Forelimb muscle (tissue), 1 donor: ENCODE measurements around the gene CHST13. TPM values are rescaled to one million over a fixed set of nuclear protein-coding genes. Genes with fewer than 3 reads are reported as not detected.

Experiments
- DNase-seq: peaks from one replicate; pipeline ENCODE4 v3.0.0-alpha.2; 2013; ENCODE audit warnings: low read depth
- polyA plus RNA-seq: library from polyadenylated mRNA; unstranded; fragments of 120-200 nt; gene quantifications from one replicate; pipeline ENCODE4 v1.2.1, GENCODE V29; 2013; ENCODE audit not compliant: insufficient read length

The CHST13 gene, protein sequence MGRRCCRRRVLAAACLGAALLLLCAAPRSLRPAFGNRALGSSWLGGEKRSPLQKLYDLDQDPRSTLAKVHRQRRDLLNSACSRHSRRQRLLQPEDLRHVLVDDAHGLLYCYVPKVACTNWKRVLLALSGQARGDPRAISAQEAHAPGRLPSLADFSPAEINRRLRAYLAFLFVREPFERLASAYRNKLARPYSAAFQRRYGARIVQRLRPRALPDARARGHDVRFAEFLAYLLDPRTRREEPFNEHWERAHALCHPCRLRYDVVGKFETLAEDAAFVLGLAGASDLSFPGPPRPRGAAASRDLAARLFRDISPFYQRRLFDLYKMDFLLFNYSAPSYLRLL
- polyA plus RNA-seq: 0.16 TPM

DNA sequence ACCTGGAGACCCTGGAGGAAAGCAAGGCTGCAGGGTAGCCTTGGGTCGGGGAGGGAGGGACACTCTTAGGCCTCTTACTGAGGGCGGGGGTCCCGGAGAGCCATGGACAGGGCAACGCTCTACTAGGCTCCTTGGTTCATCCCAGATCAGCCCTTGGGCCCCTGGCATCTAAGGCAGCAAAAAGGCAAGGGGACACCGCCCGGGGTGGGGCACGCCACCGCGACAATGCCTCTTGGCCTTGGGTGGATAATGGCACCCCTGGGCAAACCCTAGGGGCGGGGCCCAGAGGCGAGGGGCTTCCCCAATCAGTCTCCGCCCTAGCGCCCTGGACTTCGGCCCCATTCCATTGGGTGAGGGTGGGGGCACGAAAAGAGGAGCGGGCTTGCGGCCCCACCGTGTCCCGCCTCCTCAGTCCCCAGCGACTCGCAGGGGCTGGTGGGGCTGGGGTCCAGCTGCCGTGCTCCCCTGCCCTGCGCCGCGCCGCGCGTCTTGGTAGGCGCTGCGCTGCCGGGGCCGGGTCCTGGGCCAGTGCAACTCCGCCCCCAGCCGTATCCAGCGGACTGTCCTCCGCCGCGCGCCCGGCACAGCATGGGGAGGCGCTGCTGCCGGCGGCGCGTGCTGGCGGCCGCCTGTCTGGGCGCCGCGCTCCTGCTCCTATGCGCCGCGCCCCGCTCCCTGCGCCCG lies at the start of gene CHST13:
Gene CHST13, plus strand, starts transcription at position 411 of the 684 bp plus-strand sequence. Its CDS starts 178 bp downstream, at position 589.
- DNase-seq: no peak

DNA sequence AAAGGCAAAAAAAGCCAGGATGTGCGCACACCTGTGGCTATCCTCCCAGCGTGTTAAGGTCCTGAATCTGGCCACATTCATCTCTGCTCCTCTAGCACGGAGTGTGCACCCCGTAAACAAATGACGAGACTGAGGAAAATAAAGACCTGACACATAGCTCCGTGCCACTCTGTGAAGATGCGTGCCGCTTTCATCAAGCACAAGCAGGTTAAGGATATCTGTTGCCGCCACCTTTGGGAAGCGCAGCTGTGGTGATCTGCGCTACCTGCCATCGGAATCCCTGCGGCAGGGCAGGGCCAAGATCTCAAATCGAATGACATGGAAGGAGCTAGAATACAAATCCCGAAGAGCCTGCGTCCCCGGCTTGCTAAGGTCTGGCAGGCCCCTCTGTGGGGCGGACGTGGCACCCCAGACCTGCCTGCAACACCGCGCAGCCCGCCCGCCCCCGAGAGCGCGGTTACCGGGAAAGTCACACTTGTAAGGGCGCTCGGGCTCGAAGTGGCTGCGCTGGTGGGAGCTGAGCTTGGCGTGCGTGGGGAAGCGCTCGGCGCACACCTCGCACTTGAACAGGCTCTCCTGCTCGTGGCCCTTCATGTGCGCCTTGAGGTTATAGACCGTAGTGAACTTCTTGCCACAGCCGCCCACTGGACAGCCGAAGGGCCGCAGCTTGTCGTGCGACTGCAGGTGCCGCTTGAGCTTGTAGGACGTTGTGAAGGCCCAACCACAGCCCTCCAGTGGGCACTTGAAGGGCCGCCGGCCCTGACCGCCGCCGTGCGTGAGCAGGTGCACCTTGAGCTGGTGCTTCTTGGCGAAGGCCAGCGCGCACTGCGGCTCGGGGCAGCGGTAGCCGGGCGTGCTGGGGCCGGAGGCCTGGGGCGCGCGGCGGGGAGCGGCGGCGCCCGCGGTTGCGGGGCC lies 49.2 kb upstream of the CHST13 start:
- DNase-seq: no peak

DNA sequence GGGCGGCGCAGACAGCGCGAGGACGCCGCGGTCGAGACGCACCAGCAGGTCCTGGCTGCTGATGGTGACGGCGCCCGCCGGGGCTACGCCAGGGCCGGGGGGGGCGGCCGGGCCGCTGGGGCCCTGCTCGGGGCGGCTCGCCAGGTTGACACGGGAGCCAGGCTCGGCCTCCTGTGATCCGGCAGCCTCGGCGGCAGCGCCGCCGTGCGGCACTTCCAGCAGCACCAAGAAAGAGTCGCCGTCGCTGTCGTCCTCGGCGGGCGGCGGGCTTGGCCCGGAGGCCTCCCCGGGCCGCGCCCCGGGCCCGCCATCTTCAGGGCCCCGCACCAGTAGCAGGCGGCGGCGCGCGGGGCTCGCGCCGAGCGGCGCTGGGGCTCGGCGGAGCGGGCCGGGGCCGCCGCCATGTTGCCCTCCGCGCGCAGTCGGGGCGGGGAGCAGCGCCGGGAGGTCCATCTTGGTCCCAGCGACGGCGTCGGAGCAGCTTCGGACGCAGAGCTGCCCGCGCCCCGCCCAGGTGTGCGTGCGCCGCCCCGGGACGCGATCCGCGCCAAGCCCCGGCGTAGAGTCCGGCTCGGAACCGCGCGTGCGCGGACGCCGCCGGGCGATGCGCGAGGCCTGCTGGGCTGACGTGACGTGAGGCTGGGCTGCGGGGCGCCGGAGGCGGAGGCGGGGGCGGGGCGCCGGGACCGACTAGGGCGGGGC lies 48.4 kb upstream of the CHST13 start, which contains the start of gene ZXDC:
Gene ZXDC, minus strand, starts transcription at position 479 of the 702 bp plus-strand sequence. Its CDS starts 26 bp downstream, at position 453.
- peak; percentile 79 for DNase-seq

DNA sequence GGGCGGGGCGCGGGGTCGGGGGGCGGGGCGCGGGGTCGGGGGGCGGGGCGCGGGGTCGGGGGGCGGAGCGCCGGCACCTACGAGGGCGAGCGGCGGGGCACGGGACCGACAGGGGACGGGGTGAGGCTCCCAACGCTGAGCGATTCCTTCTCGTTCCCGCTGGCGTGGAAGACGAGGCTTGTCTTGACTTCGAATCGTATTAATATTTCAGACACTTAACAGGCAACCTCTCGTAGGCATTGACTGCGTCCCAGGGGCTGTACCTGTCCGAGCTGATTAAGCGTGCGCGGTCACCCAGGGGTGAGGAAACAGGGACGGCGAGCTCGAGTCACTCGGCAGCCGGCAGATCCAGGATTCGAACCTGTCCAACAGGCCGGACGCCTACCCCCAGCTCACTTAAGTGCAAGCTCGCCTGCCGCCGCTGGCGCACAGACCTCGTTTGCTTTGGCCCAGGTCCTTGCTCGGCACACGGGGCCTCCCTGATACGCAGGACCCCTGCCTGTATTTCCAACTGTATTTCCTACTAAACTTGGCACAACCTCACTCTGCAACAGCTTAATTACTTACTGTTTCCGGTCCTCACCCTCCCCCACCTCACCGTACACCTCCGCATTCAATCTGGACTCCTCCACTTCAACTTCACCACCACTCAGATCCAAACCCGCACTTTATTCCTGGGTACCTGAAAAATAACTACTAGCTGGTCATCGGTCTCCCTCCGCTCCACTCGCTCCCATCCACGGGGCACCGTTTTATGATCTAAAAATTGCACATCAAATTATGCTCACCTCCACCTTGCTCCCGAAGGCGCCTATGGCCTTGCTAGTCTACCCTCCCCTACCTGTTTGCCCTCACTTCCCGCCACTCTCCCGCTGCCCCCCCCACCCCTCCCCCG lies 47.5 kb upstream of the CHST13 start:
- DNase-seq: no peak

DNA sequence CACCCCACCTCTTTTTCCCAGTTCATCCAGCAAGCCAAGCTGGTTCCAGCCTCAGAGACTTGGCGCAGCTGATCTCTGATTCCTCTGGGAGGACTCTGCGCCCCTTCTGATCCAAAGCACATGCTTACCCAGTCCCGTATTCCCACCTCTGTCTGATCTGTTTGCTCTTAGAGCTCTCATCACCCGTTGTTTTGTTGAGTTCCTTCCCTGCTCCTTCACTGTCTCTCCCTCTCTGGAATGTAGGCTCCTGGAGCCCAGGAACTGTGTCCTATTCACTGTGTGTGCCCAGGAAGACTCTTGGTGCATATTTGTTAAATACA lies 46.9 kb upstream of the CHST13 start:
- no peak for DNase-seq

DNA sequence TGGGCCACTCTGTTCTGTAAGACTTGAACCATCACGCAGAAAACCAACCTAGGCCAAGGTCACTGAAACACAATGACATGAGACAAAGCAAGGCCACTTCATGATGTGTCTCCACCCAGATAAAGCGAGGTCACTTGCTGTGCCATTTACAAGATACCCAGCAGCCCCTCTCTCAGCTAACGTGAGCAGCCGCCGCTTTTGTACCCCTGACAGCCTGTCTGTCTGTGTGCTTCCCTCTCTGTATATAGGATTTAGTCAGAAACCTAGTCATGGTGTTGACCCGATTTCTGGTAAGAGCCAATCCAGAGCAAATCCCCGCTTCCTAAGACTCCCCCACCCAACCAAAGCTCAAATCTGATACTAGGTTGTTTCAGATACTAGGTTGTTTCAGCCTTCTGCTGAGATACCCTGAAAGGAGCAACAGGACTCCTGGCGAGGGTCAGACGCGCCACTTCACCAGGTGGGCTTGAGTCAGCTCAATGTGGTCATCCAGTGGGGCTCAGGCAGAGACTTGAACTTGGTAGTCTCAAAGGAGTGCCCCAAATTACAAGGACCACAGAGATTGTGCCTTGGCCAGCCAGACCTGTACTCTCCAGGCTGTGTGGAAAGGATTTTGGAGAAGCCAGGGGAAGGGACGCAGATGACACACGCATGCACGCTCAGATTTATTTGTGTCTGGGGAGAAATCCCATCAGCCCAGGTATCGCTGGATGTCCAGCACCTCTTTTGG lies 45.2 kb upstream of the CHST13 start:
- no peak for DNase-seq

DNA sequence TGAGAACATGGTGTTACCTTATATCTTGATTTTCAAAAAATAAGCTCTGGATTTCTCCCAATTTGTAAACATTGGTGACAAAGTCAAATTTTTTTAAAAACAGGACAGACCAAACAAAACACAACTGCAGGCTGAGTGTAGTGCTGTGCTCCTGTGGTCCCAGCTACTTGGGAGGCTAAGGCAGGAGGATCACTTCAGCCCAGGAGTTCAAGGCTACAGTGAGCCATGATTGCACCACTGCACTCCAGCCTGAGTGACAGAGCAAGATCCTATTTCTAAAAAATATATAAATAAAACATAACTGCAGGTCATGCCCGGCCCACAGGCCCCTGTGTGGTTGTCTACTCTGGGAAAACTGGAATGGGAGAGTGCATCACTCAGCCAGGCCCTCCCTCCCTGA lies 44.3 kb upstream of the CHST13 start:
- DNase-seq: no peak

DNA sequence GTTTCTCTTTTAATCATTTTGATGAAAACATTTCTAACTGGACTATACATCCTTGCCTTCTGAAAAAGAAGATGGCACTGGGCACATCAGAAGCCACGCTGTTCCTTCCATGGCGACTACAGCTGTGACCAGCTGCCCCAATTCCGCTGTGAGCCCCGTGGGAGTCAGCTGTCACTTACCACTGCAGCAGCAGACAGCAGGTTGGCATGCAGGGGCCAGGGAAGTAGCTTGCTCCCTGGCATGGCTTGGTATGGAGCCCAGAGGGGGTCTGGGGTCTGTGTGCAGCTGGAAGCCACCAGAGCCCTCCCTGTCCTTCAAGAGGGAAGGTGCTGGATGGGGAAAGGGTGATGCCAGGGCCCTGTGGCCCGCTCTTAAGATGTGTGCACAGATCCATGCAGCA lies 43.7 kb upstream of the CHST13 start:
- DNase-seq: no peak

DNA sequence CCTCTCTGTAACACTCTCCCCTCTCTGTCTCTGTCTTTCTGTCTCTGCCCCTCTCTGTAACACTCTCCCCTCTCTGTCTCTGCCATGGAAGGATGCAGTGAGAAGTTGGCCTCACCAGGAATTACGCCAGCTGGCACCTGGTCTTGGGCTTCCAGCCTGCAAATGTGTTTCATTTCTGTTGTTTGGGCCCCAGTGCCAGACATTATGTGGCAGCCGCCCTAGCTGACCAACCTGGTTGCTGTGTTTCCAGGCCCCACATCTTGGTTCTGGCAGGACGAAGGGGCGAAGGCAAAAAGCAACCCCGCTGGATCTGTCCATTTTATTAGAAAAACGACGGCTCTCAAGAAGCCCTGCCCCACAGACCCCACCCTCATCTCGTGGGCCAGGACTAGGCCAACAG lies 43.1 kb upstream of the CHST13 start:
- no peak for DNase-seq

DNA sequence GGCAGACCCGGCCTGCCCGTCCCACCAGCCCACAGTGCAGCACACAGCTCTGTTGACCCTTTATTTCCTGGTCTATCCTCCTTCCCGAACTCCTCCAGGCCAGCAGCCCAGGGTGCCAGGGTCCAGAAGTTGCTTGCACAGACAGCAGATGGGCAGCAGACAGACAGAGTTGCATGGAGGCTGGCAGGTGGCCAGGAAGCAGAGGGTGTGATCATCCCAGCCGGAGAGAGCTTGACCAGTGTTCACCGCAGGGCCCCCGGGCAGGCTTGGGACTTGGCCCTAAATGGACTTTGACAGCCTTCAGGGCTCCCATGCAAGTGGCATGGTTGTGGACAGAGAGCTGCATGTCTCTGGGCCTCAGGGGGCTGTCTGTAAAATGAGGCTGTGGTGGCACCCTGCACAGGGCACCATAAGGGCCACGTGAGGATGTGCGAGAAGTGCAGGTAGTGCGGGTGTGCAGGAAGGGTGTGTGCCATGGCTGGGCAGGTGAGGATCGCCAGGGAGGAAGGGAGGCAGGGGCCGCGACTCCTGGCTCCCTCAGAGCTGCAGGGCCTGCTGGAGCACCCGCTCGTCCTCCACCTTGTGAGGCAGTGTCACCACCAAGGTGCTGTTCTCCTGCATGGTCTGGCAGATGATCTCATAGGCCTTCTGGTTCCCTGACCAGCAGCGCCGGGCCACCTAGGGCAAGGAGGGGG lies 42.0 kb upstream of the CHST13 start:
- DNase-seq: no peak

DNA sequence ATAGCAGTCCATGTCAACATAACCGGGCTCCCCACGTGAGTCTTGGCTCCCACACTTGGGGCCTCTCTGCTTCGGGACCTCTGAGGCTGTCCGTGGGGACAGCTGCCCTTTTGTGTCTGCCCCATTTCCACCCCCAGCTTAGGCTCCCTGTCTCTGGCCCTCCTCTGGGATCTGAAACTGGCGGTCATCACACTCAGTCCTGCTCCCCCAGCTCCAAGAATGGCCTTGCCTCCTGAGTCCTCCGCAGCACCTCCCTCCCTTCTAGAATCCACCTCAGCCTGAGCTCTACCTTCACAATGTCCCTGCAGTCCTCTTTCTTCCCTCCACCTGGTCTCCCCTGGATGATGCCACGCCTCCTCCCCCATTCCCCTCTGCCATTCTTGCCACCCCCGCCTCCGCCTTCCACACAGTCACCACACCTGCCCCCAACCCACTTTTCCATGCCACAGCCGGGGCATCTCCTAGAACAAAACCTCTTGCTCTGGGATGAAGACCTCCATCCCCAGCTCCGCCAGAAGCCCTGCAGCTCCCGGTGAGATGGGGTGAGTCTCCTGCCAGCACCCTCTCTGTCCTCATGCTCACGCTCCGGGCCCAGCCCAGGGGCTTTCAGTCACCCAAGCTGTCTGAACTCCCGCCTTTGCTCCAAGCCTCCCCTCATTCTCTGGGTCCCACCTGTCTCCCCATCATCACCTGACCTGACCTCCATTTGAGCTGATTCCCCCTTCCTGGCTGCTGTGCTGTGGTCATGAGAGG lies 41.3 kb upstream of the CHST13 start:
- no peak for DNase-seq

DNA sequence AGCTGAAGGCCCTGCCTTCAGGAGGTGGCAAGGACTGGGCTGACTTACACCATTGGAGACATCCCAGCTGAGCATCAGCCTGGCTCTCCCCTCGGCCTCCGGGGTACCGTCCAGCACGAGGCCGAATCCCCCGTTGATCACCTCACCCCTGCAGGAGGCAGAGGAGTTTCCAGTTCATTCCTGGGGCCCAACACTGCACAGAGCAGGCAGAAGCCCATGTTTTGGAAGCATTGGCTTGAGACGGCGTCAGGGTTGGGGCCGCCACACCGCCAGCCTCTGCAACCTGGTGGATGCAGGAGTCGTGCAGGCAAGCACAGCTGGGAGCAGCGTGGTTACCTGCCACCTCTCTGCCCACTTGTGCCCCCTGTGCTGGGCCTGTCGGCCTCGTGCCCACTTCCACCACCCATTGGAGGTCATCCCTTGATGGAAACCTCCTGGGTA lies 40.6 kb upstream of the CHST13 start:
- no peak for DNase-seq

DNA sequence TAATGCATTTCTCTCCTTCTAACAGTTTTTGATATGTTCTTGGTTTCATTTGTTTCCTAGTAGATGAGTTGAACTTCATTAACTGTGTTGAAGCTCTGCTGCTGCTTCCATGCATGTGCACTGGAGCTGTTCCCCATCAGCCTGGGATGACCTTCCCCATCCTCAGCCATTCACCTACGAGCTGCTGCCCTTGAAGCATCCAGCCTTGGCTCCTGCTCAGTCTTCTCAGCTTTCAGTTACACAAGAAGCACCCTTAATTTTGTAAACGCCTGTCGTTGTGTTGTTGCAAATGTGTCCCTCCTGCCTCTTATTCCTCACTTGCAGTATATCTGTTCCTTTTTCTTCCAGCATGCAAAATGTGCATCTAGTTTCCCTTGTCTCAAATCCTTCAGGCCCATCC lies 39.8 kb upstream of the CHST13 start:
- no peak for DNase-seq

DNA sequence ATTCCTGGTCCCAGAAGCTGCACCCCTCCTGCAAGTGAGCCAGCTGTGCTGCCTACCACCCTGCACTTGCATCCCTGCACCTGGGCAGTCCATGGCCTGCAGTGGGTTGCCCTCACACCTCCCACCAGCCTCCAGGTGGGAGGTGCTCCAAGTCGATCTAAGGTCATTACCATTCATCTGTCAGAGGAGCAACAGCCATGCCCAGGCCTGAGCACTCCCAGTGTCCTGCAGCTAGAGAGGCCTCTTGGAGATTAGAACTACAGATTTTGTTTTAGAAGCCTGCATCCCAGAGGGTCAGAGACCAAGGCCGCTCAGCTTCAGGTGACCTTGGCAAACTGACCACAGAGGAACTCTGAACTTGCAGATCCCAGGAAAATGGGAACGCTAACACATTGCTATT lies 39.3 kb upstream of the CHST13 start:
- DNase-seq: no peak

DNA sequence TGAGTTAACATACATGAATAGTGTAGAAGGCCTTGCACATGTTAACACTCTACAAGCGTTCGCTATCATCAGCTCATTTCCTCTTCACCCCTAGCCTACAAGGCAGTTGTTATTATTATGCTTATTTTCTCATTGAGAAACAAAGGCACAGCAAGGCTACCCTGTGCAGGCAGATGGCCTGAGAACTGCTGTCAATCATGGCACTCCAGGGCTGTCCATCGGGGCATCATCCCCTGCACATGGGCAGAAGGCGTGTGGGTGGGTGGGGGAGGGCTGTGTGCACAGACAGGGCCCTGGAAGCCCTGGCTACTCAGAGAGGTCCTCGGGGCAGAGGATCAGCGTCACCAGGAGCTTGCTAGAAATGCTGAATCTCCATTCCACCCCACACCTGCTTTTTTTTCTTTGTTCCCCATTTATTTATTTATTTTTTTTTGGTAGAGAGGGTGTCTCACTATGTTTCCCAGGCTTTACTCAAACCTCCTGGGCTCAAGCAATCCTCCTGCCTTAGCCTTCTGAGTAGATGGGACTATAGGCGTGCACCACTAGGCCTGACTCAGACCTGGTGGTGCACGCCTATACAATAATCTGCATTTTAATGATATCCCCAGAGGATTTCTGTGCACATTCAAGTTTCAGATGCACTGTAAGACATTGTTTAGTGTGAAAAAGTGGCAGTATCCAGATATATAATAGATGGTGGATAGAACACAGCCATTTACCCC lies 38.6 kb upstream of the CHST13 start:
- DNase-seq: no peak

DNA sequence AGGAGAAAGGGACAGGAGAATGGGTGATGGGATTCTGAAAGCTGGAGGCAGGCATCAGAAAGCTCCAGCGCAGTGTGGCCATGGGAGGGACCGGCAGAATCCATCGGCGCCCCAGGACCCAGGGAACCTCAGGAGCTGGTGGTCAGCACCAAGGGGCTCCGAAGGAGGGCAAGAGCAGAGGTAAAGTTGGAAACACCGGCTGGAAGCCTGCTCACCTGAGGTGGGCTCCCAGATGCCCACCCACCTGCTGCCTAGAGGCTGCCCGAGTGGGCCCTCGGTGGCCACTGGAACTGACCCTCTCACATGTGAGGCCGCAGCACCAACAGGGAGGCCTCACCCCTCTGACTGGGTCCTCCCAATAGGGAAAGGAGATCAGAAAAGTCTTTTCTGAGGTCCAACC lies 38.0 kb upstream of the CHST13 start:
- DNase-seq: no peak

DNA sequence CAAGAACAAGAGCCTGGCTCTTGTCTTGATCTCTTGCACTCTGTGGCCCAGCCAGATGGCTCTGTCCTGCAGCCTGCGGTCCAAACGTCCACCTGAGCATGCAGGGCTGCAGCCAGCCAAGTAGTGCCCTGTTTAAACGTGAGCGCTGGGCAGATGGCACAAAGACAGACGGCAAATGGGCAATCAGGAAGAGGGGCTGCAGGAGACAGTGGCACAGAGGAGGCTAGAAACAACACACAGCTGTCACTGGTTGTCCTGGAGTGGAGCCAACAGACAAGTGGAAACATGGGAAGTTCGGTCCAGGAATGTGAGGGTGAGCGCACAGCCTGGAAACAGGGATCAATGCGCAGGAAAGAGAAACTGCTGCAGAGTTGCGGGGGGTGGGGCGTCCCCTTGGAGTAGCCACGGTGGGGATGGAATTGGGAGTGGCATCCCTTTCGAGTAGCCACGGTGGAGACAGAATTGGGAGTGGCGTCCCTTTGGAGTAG lies 37.6 kb upstream of the CHST13 start:
- DNase-seq: no peak
